ENCODE measurements around the gene KLK4. TPM values are rescaled to one million over a fixed set of nuclear protein-coding genes. Genes with fewer than 3 reads are reported as not detected.

Gene KLK4
- total RNA-seq, 4 donors from 2014 or later: 0.59 to 1.2 TPM; not detected in 2

DNA sequence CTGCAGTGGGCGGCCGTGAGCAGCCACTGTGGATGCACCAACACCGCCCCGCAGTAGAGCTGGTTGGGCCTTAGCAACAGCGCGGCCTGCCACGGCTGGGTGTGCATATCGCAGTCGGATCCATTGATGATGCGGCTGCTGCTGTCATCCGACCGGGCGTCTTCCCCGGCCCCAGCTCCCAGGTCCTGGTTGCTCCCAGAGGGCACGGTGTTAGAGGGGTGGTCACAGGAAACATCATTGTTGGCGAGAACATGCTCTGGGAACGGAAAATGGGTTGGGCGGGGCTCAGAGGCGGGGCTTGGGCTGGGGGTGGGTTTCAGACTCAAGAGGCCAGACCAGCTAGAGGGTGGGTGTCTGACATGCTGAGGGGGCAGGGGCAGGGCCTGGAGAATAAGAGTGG lies 38.7 kb upstream of the KLK4 start:
- DNase-seq (ENCODE audit: low spot score in 2 of 2): no peak
- 58 to 65% methylated on average over 19 of the region's 19 CpGs for WGBS, 2 donors
- Histone ChIP-seq H3K27ac (no peak overlapping the region), H3K9me3 (peaks cover 0 to 8% (median 0%) of the 10 kb centered on the region in 4 donors), H3K36me3 (no peaks in the 10 kb centered on the region), H3K4me3 (no peak overlapping the region), H3K4me1 (no peaks in the 10 kb centered on the region), H3K27me3 (no peaks in the 10 kb centered on the region)
- no peak for TF ChIP-seq POLR2A (IDR thresholded peaks at IDR 0.05)
- no peak for TF ChIP-seq CTCF (IDR thresholded peaks at IDR 0.05)

DNA sequence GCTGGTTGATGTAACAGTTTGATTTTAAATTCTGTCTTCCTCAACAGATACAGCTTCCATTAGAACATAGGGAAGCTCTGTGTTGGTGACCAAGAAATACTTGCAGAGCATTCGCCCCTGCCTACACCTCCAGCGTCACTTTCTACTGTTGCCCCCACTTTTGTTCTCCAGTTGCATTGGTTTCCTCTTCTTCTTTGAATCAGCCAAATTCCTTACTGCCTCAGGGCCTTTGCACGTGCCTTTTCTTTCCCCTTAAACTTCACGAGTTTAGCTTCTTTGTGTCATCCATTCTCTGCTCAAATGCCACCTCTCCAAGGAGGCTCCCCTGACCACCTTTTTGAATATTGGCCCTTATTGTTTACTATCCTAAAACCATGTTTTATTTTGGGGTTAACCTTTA lies 35.9 kb upstream of the KLK4 start:
- WGBS, 2 donors: 82 to 85% methylated on average over 4 of the region's 4 CpGs
- TF ChIP-seq POLR2A (IDR thresholded peaks at IDR 0.05) (no peak), EP300 (IDR thresholded peaks at IDR 0.05) (no peak), CTCF (IDR thresholded peaks at IDR 0.05) (no peak)
- no peaks in the 10 kb centered on the region for H3K36me3 ChIP-seq
- no peak overlapping the region for H3K4me3 ChIP-seq
- H3K9me3 ChIP-seq: peaks cover 0 to 12% (median 0%) of the 10 kb centered on the region in 4 donors
- H3K27me3 ChIP-seq: no peaks in the 10 kb centered on the region
- no peak overlapping the region for H3K27ac ChIP-seq
- no peaks in the 10 kb centered on the region for H3K4me1 ChIP-seq
- no peak for DNase-seq (ENCODE audit: low spot score in 2 of 2)

GRCh38 chr19:50944795-50945194 lies 33.6 kb upstream of the KLK4 start:
- H3K9me3 ChIP-seq: peaks cover 0 to 20% (median 0%) of the 10 kb centered on the region in 4 donors
- DNase-seq (ENCODE audit: low spot score in 2 of 2): no peak
- no peaks in the 10 kb centered on the region for H3K36me3 ChIP-seq
- no peaks in the 10 kb centered on the region for H3K27me3 ChIP-seq
- 63 to 72% methylated on average over 4 of the region's 4 CpGs for WGBS, 2 donors
- TF ChIP-seq CTCF (IDR thresholded peaks at IDR 0.05): no peak
- no peak for TF ChIP-seq POLR2A (IDR thresholded peaks at IDR 0.05)
- TF ChIP-seq EP300 (IDR thresholded peaks at IDR 0.05): no peak
- H3K4me3 ChIP-seq: no peak overlapping the region
- no peak overlapping the region for H3K27ac ChIP-seq
- H3K4me1 ChIP-seq: no peaks in the 10 kb centered on the region

GRCh38 chr19:50943074-50943828 lies 32.1 kb upstream of the KLK4 start:
- TF ChIP-seq EP300 (IDR thresholded peaks at IDR 0.05) (no peak), CTCF (IDR thresholded peaks at IDR 0.05) (no peak), POLR2A (IDR thresholded peaks at IDR 0.05) (no peak)
- H3K27ac ChIP-seq: no peak overlapping the region
- 81 to 84% methylated on average over 8 to 10 of the region's 10 CpGs for WGBS, 2 donors
- H3K36me3 ChIP-seq: no peaks in the 10 kb centered on the region
- no peaks in the 10 kb centered on the region for H3K4me1 ChIP-seq
- H3K27me3 ChIP-seq: no peaks in the 10 kb centered on the region
- no peak for DNase-seq (ENCODE audit: low spot score in 2 of 2)
- no peak overlapping the region for H3K4me3 ChIP-seq
- H3K9me3 ChIP-seq: peaks cover 0 to 27% (median 0%) of the 10 kb centered on the region in 4 donors

DNA sequence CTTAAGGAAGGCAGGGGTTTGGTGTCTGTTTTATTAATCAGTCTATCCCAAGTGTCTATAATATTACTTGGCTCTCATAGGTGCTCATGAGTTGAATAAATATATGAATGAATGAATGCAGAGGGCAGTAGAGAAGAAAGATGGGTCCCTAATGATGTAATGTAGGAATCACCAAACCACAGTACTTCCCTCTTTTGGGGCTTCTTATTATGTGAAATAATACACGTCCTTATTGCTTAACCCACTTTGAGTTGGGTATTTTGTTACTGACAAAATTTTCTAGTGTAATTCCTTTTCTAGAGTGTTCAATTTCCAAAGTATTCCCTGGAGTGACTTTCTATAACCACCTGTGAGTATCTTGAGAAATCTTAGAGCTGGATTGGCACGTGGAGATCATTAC lies 28.4 kb upstream of the KLK4 start:
- Histone ChIP-seq H3K27ac (no peak overlapping the region), H3K9me3 (peaks cover 0 to 18% (median 0%) of the 10 kb centered on the region in 4 donors), H3K4me1 (no peaks in the 10 kb centered on the region), H3K36me3 (no peaks in the 10 kb centered on the region), H3K27me3 (no peaks in the 10 kb centered on the region), H3K4me3 (no peak overlapping the region)
- no peak for TF ChIP-seq CTCF (IDR thresholded peaks at IDR 0.05)
- no peak for TF ChIP-seq POLR2A (IDR thresholded peaks at IDR 0.05)
- TF ChIP-seq EP300 (IDR thresholded peaks at IDR 0.05): no peak
- no peak for DNase-seq (ENCODE audit: low spot score in 2 of 2)
- WGBS, 2 donors: 70 to 72% methylated on average over 2 of the region's 2 CpGs
